Endometrial microvascular endothelial cells (primary cell): ENCODE data around the gene GBP1. TPM values are rescaled to one million over a fixed set of nuclear protein-coding genes. Genes with fewer than 3 reads are reported as not detected.
"Not testable (repeated sequence)": the region's sequence is repeated elsewhere in the genome, so short reads cannot be mapped to it uniquely, and the experiment has no call there.

Experiments
- in situ Hi-C: cut with HindIII; loops from 2 replicates; pipeline ENCODE4 v1.10.0; 2017; ENCODE audit warnings: low sequenced_read_pairs, low pct_unique_long_range_greater_than_20kb; ENCODE audit errors: inconsistent ontology term
- total RNA-seq: library from RNA; depleted of rRNA; stranded (reverse); fragments of >200 nt; gene quantifications from one replicate; pipeline ENCODE4 v1.2.3, GENCODE V29; 2015; ENCODE audit errors: inconsistent ontology term

GBP1 gene
- total RNA-seq, 1 donor from 2014 or later: 69.8 TPM

DNA sequence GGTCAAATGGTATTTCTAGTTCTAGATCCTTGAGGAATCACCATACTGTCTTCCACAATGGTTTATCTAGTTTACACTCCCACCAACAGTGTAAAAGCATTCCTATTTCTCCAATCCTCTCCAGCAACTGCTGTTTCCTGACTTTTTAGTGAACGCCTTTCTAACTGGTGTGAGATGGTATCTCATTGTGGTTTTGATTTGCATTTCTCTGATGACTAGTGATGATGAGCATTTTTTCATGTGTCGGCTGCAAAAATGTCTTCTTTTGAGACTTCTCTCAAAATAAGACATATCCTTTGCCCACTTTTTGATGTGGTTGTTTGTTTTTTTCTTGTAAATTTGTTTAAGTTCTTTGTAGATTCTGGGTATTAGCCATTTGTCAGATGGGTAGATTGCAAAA lies 36.0 kb downstream of the GBP1 start:
- in situ Hi-C loops: not testable (repeated sequence)

DNA sequence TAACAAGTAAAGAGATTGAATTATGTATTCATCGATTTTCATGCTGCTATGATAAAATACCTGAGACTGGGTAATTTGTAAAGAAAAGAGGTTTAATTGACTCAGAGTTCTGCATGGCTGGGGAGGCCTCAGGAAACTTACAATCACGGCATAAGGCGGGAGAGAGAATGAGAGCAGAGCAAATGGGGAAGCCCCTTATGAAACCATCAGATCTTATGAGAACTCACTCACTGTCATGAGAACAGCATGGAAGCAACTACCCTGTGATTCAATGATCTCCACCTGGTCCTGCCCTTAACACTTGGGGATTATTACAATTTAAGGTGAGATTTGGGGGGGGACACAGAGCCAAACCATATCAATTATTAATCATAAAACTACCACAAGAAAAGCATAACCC lies 39.1 kb downstream of the GBP1 start:
- in situ Hi-C loops: no loop called here

DNA sequence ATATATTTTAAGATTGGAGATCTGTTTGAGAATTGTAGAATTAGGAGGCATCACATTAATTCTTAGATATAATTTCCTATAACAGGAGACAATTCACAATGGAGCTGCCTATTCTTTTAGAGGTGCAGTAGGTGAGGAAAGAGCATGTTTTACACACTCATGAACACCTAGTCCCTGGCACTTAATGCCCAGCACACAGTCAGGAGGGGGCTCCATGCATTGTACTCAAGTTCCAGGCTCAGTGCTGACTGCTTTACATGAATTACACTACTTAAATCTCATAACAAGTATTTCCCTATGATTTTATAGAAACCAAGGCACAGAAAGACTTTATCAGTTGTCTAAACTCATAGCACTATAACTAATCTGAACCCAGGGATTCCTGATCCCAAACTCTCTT lies 42.0 kb downstream of the GBP1 start:
- in situ Hi-C loops: no loop called here

DNA sequence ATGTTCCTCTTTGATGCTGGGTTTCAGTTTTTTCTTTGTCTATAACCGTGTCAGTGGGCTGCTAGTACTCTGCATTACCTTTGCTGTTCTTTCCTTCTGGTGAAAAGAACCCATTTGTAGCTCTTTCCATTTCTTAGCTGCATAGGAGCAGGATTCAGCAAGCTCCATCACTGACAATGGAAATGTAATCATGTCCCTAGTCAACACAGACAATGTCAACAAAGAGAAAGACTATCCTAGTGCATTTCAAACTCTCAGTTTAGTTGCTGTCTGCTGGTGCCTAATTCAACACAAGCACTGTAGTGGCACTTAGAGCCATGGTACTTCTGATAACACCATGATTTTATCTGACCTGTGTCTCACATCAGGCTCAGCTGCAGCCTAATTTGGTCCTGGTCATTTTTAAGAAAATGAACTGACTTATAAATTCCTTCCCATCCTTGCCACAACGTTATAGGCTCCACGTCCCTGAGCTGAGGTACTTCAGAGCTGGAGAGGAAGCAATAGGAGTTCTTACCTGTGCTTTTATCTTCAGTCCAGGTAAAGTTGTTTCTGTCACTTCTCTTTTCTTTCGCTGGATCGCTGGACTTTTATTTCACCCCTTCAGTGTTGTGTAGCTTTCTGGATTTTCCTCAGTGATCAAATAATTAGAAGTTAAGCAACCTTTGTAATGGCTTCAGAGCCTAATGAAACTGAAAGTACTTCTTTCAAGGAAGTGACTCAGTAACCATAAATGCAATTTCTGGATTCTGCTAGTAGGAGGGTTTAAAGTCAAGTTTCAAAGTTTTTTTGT lies 42.6 kb downstream of the GBP1 start, which contains the start of gene GBP3:
Gene GBP3, minus strand, starts transcription at position 700 of the 793 bp plus-strand sequence. CDS start 2,145 bp downstream, outside the sequence.
- in situ Hi-C loops: no loop called here

DNA sequence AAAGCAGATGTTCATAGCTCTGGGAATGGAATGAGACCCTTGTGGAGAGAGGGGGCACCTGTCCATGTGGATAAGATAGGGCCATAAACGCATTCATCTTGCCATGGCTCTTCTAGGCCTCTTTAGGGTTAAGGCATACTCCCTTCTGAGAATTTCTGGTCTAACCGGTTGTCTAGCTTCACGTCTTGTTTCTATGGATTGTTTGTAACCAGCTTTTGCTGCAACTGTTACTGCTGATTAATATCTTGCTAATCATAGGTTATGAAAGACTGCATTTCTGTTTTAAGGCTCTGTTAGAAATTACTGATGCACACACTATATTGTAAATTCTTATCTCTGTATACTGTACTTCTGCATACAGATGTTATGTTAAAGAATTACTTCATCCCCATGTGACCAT lies 46.7 kb downstream of the GBP1 start:
- in situ Hi-C loops: not testable (repeated sequence)

DNA sequence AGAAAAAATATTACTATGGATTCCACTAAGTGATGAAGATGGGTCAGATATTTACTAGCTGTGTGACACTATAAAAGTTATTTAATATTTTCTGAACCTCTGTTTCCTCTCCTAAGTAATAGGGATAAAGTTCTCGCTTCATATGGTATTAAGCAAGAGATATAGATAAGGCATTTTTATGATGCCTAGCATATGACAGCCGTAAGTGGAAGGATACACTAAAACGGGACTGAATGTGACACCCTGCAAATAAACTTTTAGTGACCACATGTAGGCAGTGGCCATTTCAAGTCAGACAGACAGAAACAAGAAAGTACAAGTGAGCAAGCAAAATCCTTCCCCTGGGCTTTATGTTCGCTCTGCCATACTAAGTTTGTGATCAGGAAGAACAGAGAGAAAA lies 56.5 kb downstream of the GBP1 start:
- in situ Hi-C loops: no loop called here

DNA sequence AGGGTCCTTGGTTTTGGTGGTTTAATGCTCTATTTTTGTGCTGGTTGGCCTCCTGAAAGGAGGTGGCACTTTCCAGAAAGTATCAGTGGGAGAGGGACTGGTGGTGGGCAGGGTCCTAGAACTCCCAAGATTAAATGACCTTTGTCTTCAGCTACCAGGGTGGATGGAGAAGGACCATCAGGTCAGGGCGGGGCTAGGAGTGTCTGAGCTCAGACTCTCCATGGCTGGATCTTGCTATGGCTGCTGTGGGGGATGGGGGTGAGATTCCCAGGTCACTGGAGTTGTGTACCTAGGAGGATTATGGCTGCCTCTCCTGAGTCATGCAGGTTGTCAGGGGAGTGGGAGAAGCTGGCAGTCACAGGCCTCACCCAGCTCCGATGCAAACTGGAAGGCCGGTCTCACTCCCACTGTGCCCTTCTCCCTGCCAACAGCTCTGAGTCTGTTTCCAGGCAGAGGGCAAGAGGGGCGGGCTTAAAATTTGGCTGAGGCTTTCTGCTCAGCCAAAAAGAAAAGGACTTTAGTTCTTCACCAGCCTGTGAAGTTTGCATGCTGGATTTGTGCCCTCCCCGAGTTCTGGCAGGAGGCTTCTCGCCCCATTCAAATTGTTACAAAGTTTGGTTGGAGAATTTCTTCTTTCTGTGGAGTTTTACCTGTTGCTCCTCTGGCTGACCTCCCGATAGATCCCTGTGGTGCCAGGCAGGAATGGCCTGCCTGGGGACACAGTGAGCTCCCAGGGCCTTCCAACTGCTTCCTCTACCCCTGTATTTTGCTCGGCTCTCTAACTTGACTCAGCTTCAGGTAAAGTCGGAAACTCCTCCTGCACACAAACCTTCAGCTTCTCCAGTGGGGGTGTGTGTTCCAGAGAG lies 59.5 kb downstream of the GBP1 start:
- in situ Hi-C loops: no loop called here

Other genes with a start within 250 kb of the GBP1 start
- gene GTF2B, start 173.6 kb downstream of the GBP1 start, total RNA-seq: 31.3 TPM
- gene KYAT3, start 72.6 kb downstream of the GBP1 start, total RNA-seq: 34.9 TPM
- 7.7 TPM for gene RBMXL1, start 72.6 kb downstream of the GBP1 start, total RNA-seq
- 21.7 TPM for gene GBP3, start 42.3 kb downstream of the GBP1 start, total RNA-seq
- gene GBP2, start 60.9 kb upstream of the GBP1 start, total RNA-seq: 35.4 TPM
- gene GBP7, start 110.8 kb upstream of the GBP1 start, total RNA-seq: not detected
- gene GBP4, start 133.7 kb upstream of the GBP1 start, total RNA-seq: 6.9 TPM
- under 0.01 TPM for gene GBP5, start 207.7 kb upstream of the GBP1 start, total RNA-seq